ENCODE results near the gene ADCY1.

GRCh38 chr7:45679516-45679915 lies 105.3 kb downstream of the ADCY1 start:
- TF ChIP-seq ZNF274 (IDR thresholded peaks at IDR 0.05; ENCODE audit: low read depth, low read length) (no peak), YY1 (IDR thresholded peaks at IDR 0.05; ENCODE audit: insufficient read depth, insufficient read length) (no peak)

Measured in NT2/D1 (cell line).